Measurements from ENCODE around the gene OASL.
"Not testable (repeated sequence)": the region's sequence is repeated elsewhere in the genome, so short reads cannot be mapped to it uniquely, and the experiment has no call there.

DNA sequence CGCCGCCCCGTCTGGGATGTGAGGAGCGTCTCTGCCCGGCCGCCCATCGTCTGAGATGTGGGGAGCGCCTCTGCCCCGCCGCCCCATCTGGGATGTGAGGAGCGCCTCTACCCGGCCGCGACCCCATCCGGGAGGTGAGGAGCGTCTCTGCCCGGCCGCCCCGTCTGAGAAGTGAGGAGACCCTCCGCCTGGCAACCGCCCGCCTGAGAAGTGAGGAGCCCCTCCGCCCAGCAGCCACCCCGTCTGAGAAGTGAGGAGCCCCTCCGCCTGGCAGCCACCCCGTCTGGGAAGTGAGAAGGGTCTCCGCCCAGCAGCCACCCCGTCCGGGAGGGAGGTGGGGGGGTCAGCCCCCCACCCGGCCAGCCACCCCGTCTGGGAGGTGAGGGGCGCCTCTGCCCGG lies 36.9 kb upstream of the OASL start:
- not testable (repeated sequence) for TF ChIP-seq CTCF (IDR thresholded peaks at IDR 0.05); SIN3A (IDR thresholded peaks at IDR 0.05; ENCODE audit: borderline replicate concordance, low read depth, low read length); TAF1 (IDR thresholded peaks at IDR 0.05; ENCODE audit: borderline replicate concordance, low read depth, low read length); TCF12 (IDR thresholded peaks at IDR 0.05); USF2 (IDR thresholded peaks at IDR 0.05; ENCODE audit: borderline replicate concordance, low read depth, low read length); SMC3 (IDR thresholded peaks at IDR 0.05; ENCODE audit: low read depth, low read length); RAD21 (IDR thresholded peaks at IDR 0.05; ENCODE audit: low read length); POLR2AphosphoS5 (IDR thresholded peaks at IDR 0.05; ENCODE audit: low read depth, low read length)
- TF ChIP-seq, protein P1, sequence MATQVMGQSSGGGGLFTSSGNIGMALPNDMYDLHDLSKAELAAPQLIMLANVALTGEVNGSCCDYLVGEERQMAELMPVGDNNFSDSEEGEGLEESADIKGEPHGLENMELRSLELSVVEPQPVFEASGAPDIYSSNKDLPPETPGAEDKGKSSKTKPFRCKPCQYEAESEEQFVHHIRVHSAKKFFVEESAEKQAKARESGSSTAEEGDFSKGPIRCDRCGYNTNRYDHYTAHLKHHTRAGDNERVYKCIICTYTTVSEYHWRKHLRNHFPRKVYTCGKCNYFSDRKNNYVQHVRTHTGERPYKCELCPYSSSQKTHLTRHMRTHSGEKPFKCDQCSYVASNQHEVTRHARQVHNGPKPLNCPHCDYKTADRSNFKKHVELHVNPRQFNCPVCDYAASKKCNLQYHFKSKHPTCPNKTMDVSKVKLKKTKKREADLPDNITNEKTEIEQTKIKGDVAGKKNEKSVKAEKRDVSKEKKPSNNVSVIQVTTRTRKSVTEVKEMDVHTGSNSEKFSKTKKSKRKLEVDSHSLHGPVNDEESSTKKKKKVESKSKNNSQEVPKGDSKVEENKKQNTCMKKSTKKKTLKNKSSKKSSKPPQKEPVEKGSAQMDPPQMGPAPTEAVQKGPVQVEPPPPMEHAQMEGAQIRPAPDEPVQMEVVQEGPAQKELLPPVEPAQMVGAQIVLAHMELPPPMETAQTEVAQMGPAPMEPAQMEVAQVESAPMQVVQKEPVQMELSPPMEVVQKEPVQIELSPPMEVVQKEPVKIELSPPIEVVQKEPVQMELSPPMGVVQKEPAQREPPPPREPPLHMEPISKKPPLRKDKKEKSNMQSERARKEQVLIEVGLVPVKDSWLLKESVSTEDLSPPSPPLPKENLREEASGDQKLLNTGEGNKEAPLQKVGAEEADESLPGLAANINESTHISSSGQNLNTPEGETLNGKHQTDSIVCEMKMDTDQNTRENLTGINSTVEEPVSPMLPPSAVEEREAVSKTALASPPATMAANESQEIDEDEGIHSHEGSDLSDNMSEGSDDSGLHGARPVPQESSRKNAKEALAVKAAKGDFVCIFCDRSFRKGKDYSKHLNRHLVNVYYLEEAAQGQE (IDR thresholded peaks at IDR 0.05; ENCODE audit: low read depth, low read length), result not testable (repeated sequence)

Measured in SK-N-SH (cell line).